Gastrocnemius medialis (tissue), 4 donors: Measurements from ENCODE around the gene CXXC5.

Source experiments
- POLR2A ChIP-seq, 2 donors: fragments of 450-650 bp; IDR thresholded peaks; one replicate each; pipeline ENCODE4 v1.6.1; 2017; ENCODE audit warnings: antibody characterized with exemption in 2 of 2, mild to moderate bottlenecking in 2 of 2, moderate library complexity in 2 of 2
- TF ChIP-seq, protein P1 (sequence below), 5 experiments: fragments of 450-650 bp in 3 of 5; fragments of 200-600 bp in 2 of 5; sonication (generic) in 2 of 5; IDR thresholded peaks in 4 of 5; conservative IDR thresholded peaks in 1 of 5; 1 replicate in 4 of 5; 2 replicates in 1 of 5; pipeline ENCODE4 v1.5.1; 2016 to 2019; ENCODE audit warnings: antibody characterized with exemption in 5 of 5, mild to moderate bottlenecking in 3 of 5, moderate library complexity in 3 of 5

DNA sequence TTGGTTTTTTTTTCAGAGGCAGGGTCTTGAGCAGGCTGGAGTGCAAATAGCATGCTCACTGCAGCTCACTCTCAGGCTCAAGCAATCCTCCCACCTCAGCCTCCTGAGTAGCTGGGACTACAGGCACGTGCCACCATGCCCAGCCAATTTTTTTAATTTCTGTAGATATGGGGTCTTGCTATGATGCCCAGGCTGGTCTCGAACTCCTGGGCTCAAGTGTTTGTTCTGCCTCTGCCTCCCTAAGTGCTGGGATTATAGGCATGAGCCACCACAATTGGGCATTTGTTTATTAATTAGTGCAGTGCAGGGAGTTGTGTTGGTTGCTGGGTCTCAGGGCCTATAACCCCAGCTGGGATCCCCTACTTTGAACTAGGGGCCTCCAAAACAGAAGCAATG lies 47.0 kb downstream of the CXXC5 start:
- TF ChIP-seq, protein P1, sequence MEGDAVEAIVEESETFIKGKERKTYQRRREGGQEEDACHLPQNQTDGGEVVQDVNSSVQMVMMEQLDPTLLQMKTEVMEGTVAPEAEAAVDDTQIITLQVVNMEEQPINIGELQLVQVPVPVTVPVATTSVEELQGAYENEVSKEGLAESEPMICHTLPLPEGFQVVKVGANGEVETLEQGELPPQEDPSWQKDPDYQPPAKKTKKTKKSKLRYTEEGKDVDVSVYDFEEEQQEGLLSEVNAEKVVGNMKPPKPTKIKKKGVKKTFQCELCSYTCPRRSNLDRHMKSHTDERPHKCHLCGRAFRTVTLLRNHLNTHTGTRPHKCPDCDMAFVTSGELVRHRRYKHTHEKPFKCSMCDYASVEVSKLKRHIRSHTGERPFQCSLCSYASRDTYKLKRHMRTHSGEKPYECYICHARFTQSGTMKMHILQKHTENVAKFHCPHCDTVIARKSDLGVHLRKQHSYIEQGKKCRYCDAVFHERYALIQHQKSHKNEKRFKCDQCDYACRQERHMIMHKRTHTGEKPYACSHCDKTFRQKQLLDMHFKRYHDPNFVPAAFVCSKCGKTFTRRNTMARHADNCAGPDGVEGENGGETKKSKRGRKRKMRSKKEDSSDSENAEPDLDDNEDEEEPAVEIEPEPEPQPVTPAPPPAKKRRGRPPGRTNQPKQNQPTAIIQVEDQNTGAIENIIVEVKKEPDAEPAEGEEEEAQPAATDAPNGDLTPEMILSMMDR (IDR thresholded peaks at IDR 0.05 in 4 of 5, conservative IDR thresholded peaks at IDR 0.05 in 1 of 5), result no peak
- no peak for TF ChIP-seq POLR2A (IDR thresholded peaks at IDR 0.05)
